AG09319 (cell line): ENCODE data around the gene RPL12.

ENCODE experiments used
- DNase-seq: peaks from one replicate; pipeline ENCODE4 v3.0.0-alpha.2; 2010; ENCODE audit warnings: low read depth; ENCODE audit errors: extremely low read depth
- CTCF ChIP-seq: IDR thresholded peaks from 2 replicates; pipeline ENCODE4 v1.5.1; 2011; ENCODE audit warnings: low read depth, mild to moderate bottlenecking, inconsistent platforms, low read length, moderate library complexity

The RPL12 gene

GRCh38 chr9:127495884-127496555, 44.8 kb upstream of the RPL12 start:
- TF ChIP-seq CTCF: no peak
- DNase-seq: no peak

- DNase-seq: no peak
- TF ChIP-seq CTCF: no peak
These were observed 43.1 kb upstream of the RPL12 start for GRCh38 chr9:127494304-127494702.

- no peak for TF ChIP-seq CTCF
- no peak for DNase-seq
These were observed 42.5 kb upstream of the RPL12 start for GRCh38 chr9:127493592-127494303.

- TF ChIP-seq CTCF: no peak
- DNase-seq: no peak
These were observed 41.4 kb upstream of the RPL12 start for GRCh38 chr9:127492616-127493015.

GRCh38 chr9:127491516-127491915, 40.3 kb upstream of the RPL12 start:
- TF ChIP-seq CTCF: no peak
- no peak for DNase-seq

- no peak for DNase-seq
- TF ChIP-seq CTCF: no peak
These were observed 39.5 kb upstream of the RPL12 start for GRCh38 chr9:127490535-127491230.
